ENCODE data around the gene BEND2. TPM values are rescaled to one million over a fixed set of nuclear protein-coding genes. Genes with fewer than 3 reads are reported as not detected.

BEND2 gene
- total RNA-seq, 2 experiments from 2014 or later: not detected

GRCh38 chrX:18119856-18120255 lies 100.8 kb downstream of the BEND2 start:
- no peak for TF ChIP-seq CTCF (conservative IDR thresholded peaks at IDR 0.05; ENCODE audit: low read length)
- TF ChIP-seq EZH2phosphoT487 (IDR thresholded peaks at IDR 0.05; ENCODE audit: borderline replicate concordance, low read depth, low read length): no peak
- H3K9me3 ChIP-seq (ENCODE audit: low read length): no peaks in the 10 kb centered on the region
- H3K79me2 ChIP-seq (ENCODE audit: insufficient read depth, low read depth, low read length): no peaks in the 10 kb centered on the region
- no peak overlapping the region for H3K4me2 ChIP-seq (ENCODE audit: low read length)
- BruUV-seq (replicated peaks): no TSS peak
- no peak overlapping the region for H3K27ac ChIP-seq (ENCODE audit: low read depth, low read length, poor library complexity, severe bottlenecking)
- H3K4me3 ChIP-seq (ENCODE audit: low read depth, low read length, poor library complexity, severe bottlenecking): no peak overlapping the region
- CTCF ChIA-PET (ENCODE audit: unreplicated experiment): no interaction called here
- no peaks in the 10 kb centered on the region for H4K20me1 ChIP-seq (ENCODE audit: insufficient read depth, low read length)
- H3K9me2 ChIP-seq (ENCODE audit: insufficient read depth, low read length): no peaks in the 10 kb centered on the region
- intact Hi-C loops (cut with micrococcal nuclease; ENCODE audit: unreplicated experiment): no loop called here
- no peaks in the 10 kb centered on the region for H3K4me1 ChIP-seq (ENCODE audit: insufficient read depth, low read length, poor library complexity, severe bottlenecking)
- H2AFZ ChIP-seq (ENCODE audit: low read length): no peak overlapping the region
- POLR2A ChIA-PET: no interaction called here
- no peaks in the 10 kb centered on the region for H3K36me3 ChIP-seq (ENCODE audit: insufficient read depth, low read length)
- no peak for DNase-seq (ENCODE audit: low spot score)

Other genes with a start within 250 kb of the BEND2 start
- 12.4 and 12.9 TPM in 2 replicates for gene SCML2, start 133.8 kb upstream of the BEND2 start, total RNA-seq (2014; rRNA removed; shearing (Covaris generic))
- 26.2 and 28.2 TPM in 2 replicates for gene SCML2, start 133.8 kb upstream of the BEND2 start, total RNA-seq (2022)
- 1.3 and 2.0 TPM in 2 replicates for gene CDKL5, start 204.7 kb upstream of the BEND2 start, total RNA-seq (2014; rRNA removed; shearing (Covaris generic))
- gene CDKL5, start 204.7 kb upstream of the BEND2 start, total RNA-seq (2022): 2.0 and 2.4 TPM in 2 replicates